NT2/D1 (cell line): ENCODE results near the gene TCEAL1.

Source experiments
- SUZ12 ChIP-seq: IDR thresholded peaks from 2 replicates; pipeline ENCODE4 v1.6.1; 2011; ENCODE audit not compliant: insufficient read length, insufficient read depth; ENCODE audit errors: extremely low read depth
- YY1 ChIP-seq: IDR thresholded peaks from 2 replicates; pipeline ENCODE4 v1.6.1; 2011; ENCODE audit not compliant: insufficient read length, insufficient read depth
- ZNF274 ChIP-seq: IDR thresholded peaks from 2 replicates; pipeline ENCODE4 v1.6.1; 2011; ENCODE audit warnings: mild to moderate bottlenecking, low read depth, low read length

DNA sequence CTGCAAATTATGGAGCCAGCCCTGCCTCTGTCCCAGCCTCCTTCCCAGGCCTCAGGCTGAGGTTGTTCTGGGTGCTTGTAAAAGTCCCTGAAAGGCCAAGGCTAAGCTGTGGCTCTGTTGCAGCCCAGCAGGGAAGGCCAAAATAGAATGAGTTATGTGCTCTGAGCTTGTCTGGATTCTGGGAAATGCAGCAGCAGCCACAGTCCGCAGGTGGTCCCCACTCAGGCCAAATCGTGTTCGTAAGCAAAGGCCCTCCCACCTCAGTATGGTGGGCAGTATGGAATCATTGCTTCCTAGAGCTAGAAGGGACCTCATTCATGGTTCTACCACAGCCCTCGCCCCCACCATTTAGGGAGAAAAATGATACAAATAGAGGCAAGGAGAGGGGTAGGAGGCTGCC, 4.7 kb upstream of the TCEAL1 start:
- no peak for TF ChIP-seq ZNF274
- TF ChIP-seq YY1: no peak
- TF ChIP-seq SUZ12: no peak
